Karpas-422 (cell line): ENCODE results near the gene MALRD1. TPM values are rescaled to one million over a fixed set of nuclear protein-coding genes. Genes with fewer than 3 reads are reported as not detected.

Experiments used
- DNase-seq: peaks from one replicate; pipeline ENCODE4 v3.0.0-alpha.2; 2015
- H2AFZ ChIP-seq: fragments of 200-600 bp; sonication (generic); 2 replicates; pipeline ENCODE4 v1.6.1; 2014; ENCODE audit warnings: antibody characterized with exemption, low read length, mixed read lengths
- H3K27ac ChIP-seq: fragments of 200-600 bp; sonication (generic); 2 replicates; pipeline ENCODE4 v1.5.1; 2014; ENCODE audit warnings: mild to moderate bottlenecking, low read length, moderate library complexity
- H3K27me3 ChIP-seq: fragments of 200-600 bp; sonication (generic); 2 replicates; pipeline ENCODE4 v1.6.1; 2014; ENCODE audit warnings: low read length, mixed read lengths
- H3K36me3 ChIP-seq: fragments of 200-600 bp; sonication (generic); 2 replicates; pipeline ENCODE4 v1.6.1; 2014; ENCODE audit warnings: low read length, mixed read lengths; ENCODE audit not compliant: insufficient read depth
- H3K4me1 ChIP-seq: fragments of 200-600 bp; sonication (generic); 2 replicates; pipeline ENCODE4 v1.6.1; 2014; ENCODE audit warnings: mild to moderate bottlenecking, low read length, mixed read lengths
- H3K4me2 ChIP-seq: fragments of 200-600 bp; sonication (generic); 2 replicates; pipeline ENCODE4 v1.6.1; 2014; ENCODE audit warnings: low read length, low read depth, mild to moderate bottlenecking; ENCODE audit not compliant: poor library complexity, severe bottlenecking
- H3K4me3 ChIP-seq: fragments of 200-600 bp; sonication (generic); 2 replicates; pipeline ENCODE4 v1.5.1; 2014; ENCODE audit warnings: mild to moderate bottlenecking, antibody characterized with exemption, low read length, mixed read lengths
- H3K79me2 ChIP-seq: fragments of 200-600 bp; sonication (generic); 2 replicates; pipeline ENCODE4 v1.6.1; 2014; ENCODE audit warnings: mild to moderate bottlenecking, low read length, mixed read lengths
- H3K9ac ChIP-seq: fragments of 200-600 bp; sonication (generic); 2 replicates; pipeline ENCODE4 v1.6.0; 2014; ENCODE audit warnings: low read length
- H3K9me2 ChIP-seq: fragments of 200-600 bp; sonication (generic), shearing (Covaris generic); replicated peaks from 2 replicates; pipeline ENCODE4 v1.6.0; 2014; ENCODE audit warnings: mild to moderate bottlenecking, low read length, moderate library complexity; ENCODE audit not compliant: insufficient read depth
- H3K9me3 ChIP-seq: fragments of 300-700, 200-600 bp; sonication (generic); 2 replicates; pipeline ENCODE4 v1.6.1; 2014; ENCODE audit warnings: low read length, mixed read lengths
- H4K20me1 ChIP-seq: fragments of 200-600 bp; sonication (generic); 2 replicates; pipeline ENCODE4 v1.6.1; 2014; ENCODE audit warnings: mild to moderate bottlenecking, antibody characterized with exemption, low read length, low read depth; ENCODE audit not compliant: insufficient read depth
- total RNA-seq: library from RNA; depleted of rRNA; stranded (reverse); fragments of >200 nt; shearing (Covaris generic); gene quantifications from 2 replicates; pipeline ENCODE4 v1.2.3, GENCODE V29; 2014; ENCODE audit warnings: low replicate concordance

The MALRD1 gene
- total RNA-seq, 1 experiment from 2014 or later: not detected

GRCh38 chr10:19595212-19595845, 546.7 kb downstream of the MALRD1 start:
- Histone ChIP-seq H3K9ac (no peak overlapping the region), H3K79me2 (no peaks in the 10 kb centered on the region), H3K4me3 (no peak overlapping the region), H4K20me1 (no peaks in the 10 kb centered on the region), H3K9me3 (peaks cover 9% of the 10 kb centered on the region), H3K9me2 (no peaks in the 10 kb centered on the region), H3K27me3 (no peaks in the 10 kb centered on the region), H3K4me2 (no peak overlapping the region), H3K4me1 (no peaks in the 10 kb centered on the region), H2AFZ (no peak overlapping the region), H3K36me3 (no peaks in the 10 kb centered on the region), H3K27ac (no peak overlapping the region)
- DNase-seq: no peak

GRCh38 chr10:19605806-19606205, 557.2 kb downstream of the MALRD1 start:
- H3K4me2 ChIP-seq: no peak overlapping the region
- no peak for DNase-seq
- H3K4me1 ChIP-seq: no peaks in the 10 kb centered on the region
- no peaks in the 10 kb centered on the region for H3K27me3 ChIP-seq
- no peak overlapping the region for H3K27ac ChIP-seq
- H2AFZ ChIP-seq: no peak overlapping the region
- H4K20me1 ChIP-seq: no peaks in the 10 kb centered on the region
- no peak overlapping the region for H3K4me3 ChIP-seq
- no peaks in the 10 kb centered on the region for H3K36me3 ChIP-seq
- no peaks in the 10 kb centered on the region for H3K79me2 ChIP-seq
- H3K9me3 ChIP-seq: peaks cover 29% of the 10 kb centered on the region
- no peaks in the 10 kb centered on the region for H3K9me2 ChIP-seq
- H3K9ac ChIP-seq: no peak overlapping the region

GRCh38 chr10:19606968-19607367, 558.4 kb downstream of the MALRD1 start:
- DNase-seq: no peak
- no peak overlapping the region for H3K4me2 ChIP-seq
- H3K4me1 ChIP-seq: no peaks in the 10 kb centered on the region
- H3K27ac ChIP-seq: no peak overlapping the region
- no peaks in the 10 kb centered on the region for H3K36me3 ChIP-seq
- no peaks in the 10 kb centered on the region for H3K27me3 ChIP-seq
- peaks cover 34% of the 10 kb centered on the region for H3K9me3 ChIP-seq
- no peak overlapping the region for H3K4me3 ChIP-seq
- no peaks in the 10 kb centered on the region for H3K79me2 ChIP-seq
- no peak overlapping the region for H3K9ac ChIP-seq
- no peak overlapping the region for H2AFZ ChIP-seq
- H4K20me1 ChIP-seq: no peaks in the 10 kb centered on the region
- H3K9me2 ChIP-seq: no peaks in the 10 kb centered on the region

GRCh38 chr10:19611775-19612174, 563.2 kb downstream of the MALRD1 start:
- Histone ChIP-seq H3K27ac (no peak overlapping the region), H3K36me3 (no peaks in the 10 kb centered on the region), H3K4me1 (no peaks in the 10 kb centered on the region), H2AFZ (no peak overlapping the region), H3K9me2 (no peaks in the 10 kb centered on the region), H3K9me3 (peaks cover 44% of the 10 kb centered on the region), H3K4me3 (no peak overlapping the region), H3K9ac (no peak overlapping the region), H3K79me2 (no peaks in the 10 kb centered on the region), H3K27me3 (no peaks in the 10 kb centered on the region), H4K20me1 (no peaks in the 10 kb centered on the region), H3K4me2 (no peak overlapping the region)
- no peak for DNase-seq

- H3K9me3 ChIP-seq: peaks cover 50% of the 10 kb centered on the region
- no peaks in the 10 kb centered on the region for H3K4me1 ChIP-seq
- no peaks in the 10 kb centered on the region for H4K20me1 ChIP-seq
- no peak overlapping the region for H3K4me3 ChIP-seq
- no peaks in the 10 kb centered on the region for H3K27me3 ChIP-seq
- no peak overlapping the region for H2AFZ ChIP-seq
- no peak overlapping the region for H3K27ac ChIP-seq
- H3K4me2 ChIP-seq: no peak overlapping the region
- DNase-seq: no peak
- H3K9me2 ChIP-seq: no peaks in the 10 kb centered on the region
- H3K79me2 ChIP-seq: no peaks in the 10 kb centered on the region
- H3K36me3 ChIP-seq: no peaks in the 10 kb centered on the region
- H3K9ac ChIP-seq: no peak overlapping the region
Observed at GRCh38 chr10:19616966-19617365, 568.4 kb downstream of the MALRD1 start.

GRCh38 chr10:19620811-19621210, 572.2 kb downstream of the MALRD1 start:
- Histone ChIP-seq H3K36me3 (no peaks in the 10 kb centered on the region), H3K9me2 (no peaks in the 10 kb centered on the region), H3K4me3 (no peak overlapping the region), H3K27me3 (no peaks in the 10 kb centered on the region), H3K9ac (no peak overlapping the region), H3K4me1 (no peaks in the 10 kb centered on the region), H3K79me2 (no peaks in the 10 kb centered on the region), H4K20me1 (no peaks in the 10 kb centered on the region), H3K27ac (no peak overlapping the region), H2AFZ (no peak overlapping the region), H3K4me2 (no peak overlapping the region), H3K9me3 (peaks cover 36% of the 10 kb centered on the region)
- no peak for DNase-seq

GRCh38 chr10:19623321-19623720, 574.7 kb downstream of the MALRD1 start:
- Histone ChIP-seq H3K27me3 (no peaks in the 10 kb centered on the region), H3K4me3 (no peak overlapping the region), H3K4me2 (no peak overlapping the region), H3K4me1 (no peaks in the 10 kb centered on the region), H3K27ac (no peak overlapping the region), H3K79me2 (no peaks in the 10 kb centered on the region), H2AFZ (no peak overlapping the region), H4K20me1 (no peaks in the 10 kb centered on the region), H3K36me3 (no peaks in the 10 kb centered on the region), H3K9me2 (no peaks in the 10 kb centered on the region), H3K9me3 (peaks cover 36% of the 10 kb centered on the region), H3K9ac (no peak overlapping the region)
- DNase-seq: no peak

GRCh38 chr10:19626156-19626555, 577.6 kb downstream of the MALRD1 start:
- Histone ChIP-seq H2AFZ (no peak overlapping the region), H3K4me2 (no peak overlapping the region), H4K20me1 (no peaks in the 10 kb centered on the region), H3K9ac (no peak overlapping the region), H3K79me2 (no peaks in the 10 kb centered on the region), H3K9me2 (no peaks in the 10 kb centered on the region), H3K27ac (no peak overlapping the region), H3K4me3 (no peak overlapping the region), H3K9me3 (peaks cover 15% of the 10 kb centered on the region), H3K27me3 (no peaks in the 10 kb centered on the region), H3K4me1 (no peaks in the 10 kb centered on the region), H3K36me3 (no peaks in the 10 kb centered on the region)
- DNase-seq: no peak
